K562 treated with DMSO at 1 percent for 48 hours (cell line): Measurements from ENCODE around the gene GLP2R. TPM values are rescaled to one million over a fixed set of nuclear protein-coding genes. Genes with fewer than 3 reads are reported as not detected.

Source experiments
- total RNA-seq: library from RNA; unstranded; fragments of 300-600 nt; gene quantifications from 2 replicates; pipeline ENCODE4 v1.2.3, GENCODE V29; 2022; ENCODE audit warnings: low replicate concordance; ENCODE audit errors: extremely low read depth

The GLP2R gene, protein sequence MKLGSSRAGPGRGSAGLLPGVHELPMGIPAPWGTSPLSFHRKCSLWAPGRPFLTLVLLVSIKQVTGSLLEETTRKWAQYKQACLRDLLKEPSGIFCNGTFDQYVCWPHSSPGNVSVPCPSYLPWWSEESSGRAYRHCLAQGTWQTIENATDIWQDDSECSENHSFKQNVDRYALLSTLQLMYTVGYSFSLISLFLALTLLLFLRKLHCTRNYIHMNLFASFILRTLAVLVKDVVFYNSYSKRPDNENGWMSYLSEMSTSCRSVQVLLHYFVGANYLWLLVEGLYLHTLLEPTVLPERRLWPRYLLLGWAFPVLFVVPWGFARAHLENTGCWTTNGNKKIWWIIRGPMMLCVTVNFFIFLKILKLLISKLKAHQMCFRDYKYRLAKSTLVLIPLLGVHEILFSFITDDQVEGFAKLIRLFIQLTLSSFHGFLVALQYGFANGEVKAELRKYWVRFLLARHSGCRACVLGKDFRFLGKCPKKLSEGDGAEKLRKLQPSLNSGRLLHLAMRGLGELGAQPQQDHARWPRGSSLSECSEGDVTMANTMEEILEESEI
- not detected in 2 replicates for total RNA-seq

DNA sequence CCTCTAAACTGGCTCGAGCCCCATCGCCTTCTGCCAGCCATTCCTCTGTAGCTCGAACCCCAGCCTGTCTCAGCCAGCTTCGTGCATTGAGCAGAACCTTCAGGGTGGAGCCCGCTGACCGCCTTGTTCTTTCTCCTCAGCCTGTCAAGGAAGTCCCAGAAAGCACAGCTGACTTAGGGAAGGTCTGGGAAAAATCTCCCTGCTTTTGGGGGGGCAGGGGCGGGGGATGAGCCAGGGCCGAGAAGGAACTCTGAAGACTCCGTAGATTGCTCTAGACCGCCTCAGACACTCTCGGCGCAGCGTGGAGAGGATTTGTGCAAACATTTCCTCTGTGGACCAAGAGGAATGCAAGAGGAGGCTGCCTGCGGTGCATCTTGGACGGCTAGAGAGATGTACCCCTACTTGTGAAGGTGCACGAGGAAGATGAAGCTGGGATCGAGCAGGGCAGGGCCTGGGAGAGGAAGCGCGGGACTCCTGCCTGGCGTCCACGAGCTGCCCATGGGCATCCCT is at the start of gene GLP2R:
TSS of gene GLP2R (plus strand) at position 284 of the 510 bp plus-strand sequence. CDS start at position 424, 140 bp downstream.

DNA sequence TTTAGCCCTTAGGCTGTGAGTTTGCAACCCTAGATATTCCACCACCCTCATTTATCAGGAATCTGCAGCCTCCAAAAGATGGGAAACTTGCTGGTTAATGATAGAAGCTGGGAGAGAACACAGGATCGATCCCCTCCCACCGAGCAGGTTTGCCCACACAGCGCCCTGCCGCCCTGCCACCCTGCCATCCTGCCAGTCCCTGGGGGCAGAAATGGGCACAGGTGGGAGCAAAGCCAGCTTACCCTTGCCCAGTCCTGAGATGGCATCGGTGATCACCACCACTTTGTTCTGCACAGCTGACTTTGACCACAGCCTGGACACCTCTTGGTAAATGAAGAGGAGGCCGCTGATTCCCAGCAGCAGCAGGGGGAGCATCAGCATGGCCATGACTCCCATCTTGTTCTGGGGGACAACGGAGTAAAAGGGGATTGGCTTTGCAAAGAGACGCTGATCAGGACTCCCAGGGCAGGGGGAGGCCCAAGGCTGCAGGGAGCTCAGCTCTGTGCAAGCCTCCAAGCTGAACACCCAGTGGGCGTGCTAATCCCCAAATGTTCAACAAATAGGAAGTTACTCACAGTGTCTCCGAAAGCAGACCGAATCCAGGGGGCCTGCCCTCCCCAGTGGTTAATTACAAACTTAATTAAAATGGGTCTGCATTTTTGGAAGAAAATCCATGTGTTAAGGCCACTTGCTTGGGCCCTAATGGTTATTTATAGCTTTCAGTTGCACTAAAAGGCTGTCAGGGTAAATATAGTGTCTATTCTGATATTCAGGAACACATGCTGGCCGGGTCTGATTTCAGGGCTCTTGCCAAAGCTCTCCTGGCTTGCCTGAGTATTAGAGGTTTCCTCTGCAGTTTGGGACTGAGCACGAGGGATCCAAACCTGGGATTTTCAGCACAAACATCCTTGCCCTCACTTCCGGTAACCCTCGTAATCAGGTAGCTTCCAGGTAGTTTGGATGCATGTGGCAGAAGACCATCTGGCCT is 34.5 kb upstream of the GLP2R start, which contains the start of gene DHRS7C:
TSS of gene DHRS7C (minus strand) at position 704 of the 988 bp plus-strand sequence. CDS start at position 396, 308 bp downstream.

DNA sequence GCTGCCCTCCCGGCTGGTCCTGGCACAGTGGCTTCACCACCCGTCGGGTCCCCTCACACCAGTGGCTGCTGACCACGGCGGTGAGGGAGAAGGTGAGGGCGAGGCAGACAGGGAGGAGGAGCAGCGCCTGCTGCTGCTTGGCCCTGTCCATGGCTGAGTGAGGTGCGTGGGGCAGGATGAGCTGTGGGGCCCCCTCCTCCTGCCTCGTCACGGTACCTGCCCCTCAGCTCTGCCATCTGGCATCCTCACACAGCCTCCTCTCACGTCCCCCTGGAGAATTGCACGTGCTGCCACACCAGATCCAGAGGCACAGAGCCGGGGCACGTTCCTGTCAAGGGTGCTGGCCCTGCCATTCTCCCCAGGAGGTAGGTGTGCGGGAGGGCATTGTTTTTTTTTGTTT is 3.8 kb upstream of the GLP2R start, which contains the start of gene GSG1L2:
TSS of gene GSG1L2 (minus strand) at position 159 of the 400 bp plus-strand sequence. CDS start at position 151, 8 bp downstream.

GRCh38 chr17:9905078-9905415 is 79.3 kb downstream of the GLP2R start, which contains the start of gene RCVRN:
RCVRN (minus strand) TSS chr17:9905271; CDS start chr17:9905180, 91 bp downstream.

Other genes with a start within 250 kb of the GLP2R start
- gene CFAP52, start 249.3 kb upstream of the GLP2R start, total RNA-seq = not detected in 2 replicates
- not detected in 2 replicates for gene USP43, start 180.4 kb upstream of the GLP2R start, total RNA-seq
- not detected in 2 replicates for gene DHRS7C, start 34.3 kb upstream of the GLP2R start, total RNA-seq
- gene GSG1L2, start 3.8 kb upstream of the GLP2R start, total RNA-seq = not detected in 2 replicates
- not detected in 2 replicates for gene RCVRN, start 79.3 kb downstream of the GLP2R start, total RNA-seq